B cell (primary cell): ENCODE results near the gene TMPRSS9. TPM values are rescaled to one million over a fixed set of nuclear protein-coding genes. Genes with fewer than 3 reads are reported as not detected.

Source experiments
- ATAC-seq: fragments of 200-7000 bp; cut with Tn5 transposase; one replicate; pipeline ENCODE4 v1.10.0; 2021; ENCODE audit warnings: low read depth, mild to moderate bottlenecking, moderate number of reproducible peaks, moderate library complexity
- CTCF ChIA-PET: fragments of 350-600 bp; sonication (Branson Sonifier 250); formaldehyde crosslinking; loops from one replicate; lab custom pipeline; 2021; ENCODE audit warnings: antibody characterized with exemption, inconsistent platforms; lab: Charles Lee
- POLR2A ChIA-PET: fragments of 350-600 bp; sonication (Branson Sonifier 250); formaldehyde crosslinking; loops from one replicate; lab custom pipeline; 2021; ENCODE audit warnings: antibody characterized with exemption; lab: Charles Lee
- DNase-seq: peaks from one replicate; pipeline ENCODE4 v3.0.0; 2013
- H2AFZ ChIP-seq: 2 replicates; pipeline ENCODE4 v1.6.1; 2012; ENCODE audit warnings: mild to moderate bottlenecking, low read depth, low read length; ENCODE audit not compliant: insufficient read depth, poor library complexity, severe bottlenecking
- H3K27ac ChIP-seq, 2 donors: 1 replicate in 1 of 2; 2 replicates in 1 of 2; pipeline ENCODE4 v1.5.1; 2012 to 2013; ENCODE audit warnings: low read length in 2 of 2, mild to moderate bottlenecking in 2 of 2, moderate library complexity in 1 of 2
- H3K27me3 ChIP-seq, 4 experiments: fragments of 200-600 bp in 1 of 4; sonication (generic) in 1 of 4; replicated peaks in 1 of 4; 1 replicate in 2 of 4; 2 replicates in 2 of 4; pipeline versions ENCODE4 v1.6.1 to v1.7.0; 2013 to 2016; ENCODE audit warnings: low read length in 3 of 4, mild to moderate bottlenecking in 2 of 4, mixed read lengths in 1 of 4, moderate library complexity in 1 of 4; ENCODE audit not compliant: insufficient read depth in 4 of 4, control insufficient read depth in 3 of 4; ENCODE audit errors: control extremely low read depth in 1 of 4
- H3K36me3 ChIP-seq, 2 experiments: replicated peaks in 1 of 2; 1 replicate in 1 of 2; 2 replicates in 1 of 2; pipeline versions ENCODE4 v1.6.1 to v1.7.1; 2013; ENCODE audit warnings: low read length in 1 of 2; ENCODE audit not compliant: insufficient read depth in 2 of 2, control insufficient read depth in 1 of 2; ENCODE audit errors: control extremely low read depth in 1 of 2, extremely low read depth in 1 of 2
- H3K4me1 ChIP-seq, 2 donors: fragments of 200-600 bp in 1 of 2; sonication (generic) in 1 of 2; 1 replicate in 1 of 2; 2 replicates in 1 of 2; pipeline versions ENCODE4 v1.5.1 to v1.6.1; 2013 to 2017; ENCODE audit warnings: low read length in 2 of 2; ENCODE audit not compliant: control insufficient read depth in 2 of 2, insufficient read depth in 2 of 2
- H3K4me2 ChIP-seq: replicated peaks from 2 replicates; pipeline ENCODE3; 2012; ENCODE audit warnings: mild to moderate bottlenecking, low read depth, low read length; ENCODE audit not compliant: poor library complexity, severe bottlenecking
- H3K4me3 ChIP-seq, 5 experiments: fragments of 200-600 bp in 1 of 5; sonication (generic) in 1 of 5; 1 replicate in 3 of 5; 2 replicates in 2 of 5; pipeline versions ENCODE4 v1.5.1 to v1.7.0; 2011 to 2016; ENCODE audit warnings: low read length in 4 of 5, mild to moderate bottlenecking in 4 of 5, low read depth in 2 of 5, control low read depth in 1 of 5, moderate library complexity in 1 of 5; ENCODE audit not compliant: insufficient read depth in 1 of 5; ENCODE audit errors: control extremely low read depth in 1 of 5, extremely low read depth in 1 of 5
- H3K79me2 ChIP-seq: fragments of 200-600 bp; sonication (generic); one replicate; pipeline ENCODE4 v1.6.0; 2016; ENCODE audit warnings: low read length; ENCODE audit not compliant: control insufficient read depth, insufficient read depth
- H3K9ac ChIP-seq: fragments of 200-600 bp; sonication (generic); 2 replicates; pipeline ENCODE4 v1.6.1; 2017; ENCODE audit warnings: mild to moderate bottlenecking, low read length, moderate library complexity
- H3K9me3 ChIP-seq, 3 donors: one replicate each; pipeline versions ENCODE4 v1.6.1 to v1.7.1; 2013; ENCODE audit warnings: low read length in 2 of 3; ENCODE audit not compliant: control insufficient read depth in 2 of 3, insufficient read depth in 1 of 3; ENCODE audit errors: control extremely low read depth in 1 of 3
- H4K20me1 ChIP-seq: 2 replicates; pipeline ENCODE4 v1.6.0; 2012; ENCODE audit warnings: mild to moderate bottlenecking, low read length; ENCODE audit not compliant: insufficient read depth, control insufficient read depth, poor library complexity, severe bottlenecking
- H3K27ac Mint-ChIP-seq: one replicate; pipeline ENCODE4 v1.8.0; 2021; ENCODE audit warnings: mixed read lengths
- H3K27me3 Mint-ChIP-seq: one replicate; pipeline ENCODE4 v1.8.0; 2021; ENCODE audit warnings: mixed read lengths
- H3K4me1 Mint-ChIP-seq: one replicate; pipeline ENCODE4 v1.8.0; 2021; ENCODE audit warnings: mixed read lengths
- H3K4me3 Mint-ChIP-seq: one replicate; pipeline ENCODE4 v1.8.0; 2021; ENCODE audit warnings: mixed read lengths
- H3K9me3 Mint-ChIP-seq: one replicate; pipeline ENCODE4 v1.8.0; 2022; ENCODE audit warnings: mixed read lengths; ENCODE audit not compliant: insufficient read depth
- CTCF ChIP-seq: fragments of 200-600 bp; IDR thresholded peaks from one replicate; pipeline ENCODE4 v1.8.0; 2022; ENCODE audit warnings: antibody characterized with exemption, mild to moderate bottlenecking
- EZH2 ChIP-seq: IDR thresholded peaks from 2 replicates; pipeline ENCODE4 v1.6.1; 2012; ENCODE audit warnings: borderline replicate concordance, low read depth, mild to moderate bottlenecking, moderate library complexity, low read length; ENCODE audit not compliant: insufficient read depth, poor library complexity, severe bottlenecking
- WGBS: methylation state at CpG from one replicate; pipeline ENCODE4 v1.1.5; 2013; ENCODE audit warnings: missing lambda C conversion rate; ENCODE audit not compliant: insufficient coverage; 5-methylcytosine and 5-hydroxymethylcytosine counted together
- intact Hi-C: fragments of 100-400 bp; cut with micrococcal nuclease; formaldehyde crosslinking; loops from one replicate; pipeline ENCODE4 v1.10.0; 2022
- polyA plus RNA-seq: library from polyadenylated mRNA; depleted of rRNA; stranded (reverse); fragments of >200 nt; gene quantifications from 2 replicates; pipeline ENCODE4 v1.2.3, GENCODE V29; 2012
- total RNA-seq, 2 donors: library from RNA; stranded (reverse); fragments of 120-200 nt in 1 of 2; gene quantifications; 1 replicate in 1 of 2; 2 replicates in 1 of 2; pipeline versions ENCODE4 v1.2.3 to v1.2.4, GENCODE V29; 2013 to 2022

The TMPRSS9 gene
- total and polyA plus RNA-seq, 2 donors (not counting 1 experiment from before 2014, with no cell fraction given), result not detected

DNA sequence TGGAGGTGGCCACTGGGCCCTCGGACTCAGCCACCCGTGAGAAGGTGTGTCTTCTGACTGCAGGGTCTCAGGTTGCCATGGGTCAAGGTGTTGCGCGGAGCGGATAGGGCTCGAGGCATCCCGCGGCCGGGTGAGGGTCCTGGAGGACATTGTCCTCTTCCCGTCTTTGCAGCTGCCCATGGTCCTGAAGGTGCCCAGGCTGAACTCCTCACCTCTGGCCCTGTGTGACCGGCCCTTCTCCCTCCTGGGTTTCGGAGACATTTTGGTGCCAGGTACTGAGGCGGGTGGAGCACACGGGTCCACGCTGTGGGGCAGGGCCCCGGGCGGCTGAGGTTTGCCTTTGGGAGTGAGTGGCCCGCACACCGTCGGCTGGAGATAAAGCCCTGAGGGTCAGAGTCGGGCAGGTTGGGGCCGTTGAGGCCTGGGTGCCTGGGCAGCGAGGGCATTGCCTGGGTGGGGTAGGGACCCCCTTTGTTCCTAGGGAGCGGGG is 15.6 kb upstream of the TMPRSS9 start:
- Mint-ChIP-seq H3K9me3 (no peaks in the 10 kb centered on the region), H3K4me3 (no peak overlapping the region), H3K27ac (no peak overlapping the region), H3K27me3 (no peaks in the 10 kb centered on the region), H3K4me1 (no peaks in the 10 kb centered on the region)
- Histone ChIP-seq H3K4me2 (no peak overlapping the region), H3K27ac (no peak overlapping the region), H4K20me1 (peaks cover 13% of the 10 kb centered on the region), H3K79me2 (no peaks in the 10 kb centered on the region), H3K9ac (no peak overlapping the region), H2AFZ (no peak overlapping the region), H3K4me1 (no peaks in the 10 kb centered on the region), H3K36me3 (peaks cover 0 to 49% of the 10 kb centered on the region in 2 experiments), H3K27me3 (no peaks in the 10 kb centered on the region), H3K4me3 (no peak overlapping the region), H3K9me3 (no peaks in the 10 kb centered on the region)
- intact Hi-C loops, result no loop called here
- POLR2A ChIA-PET, result no interaction called here
- DNase-seq, result no peak
- no peak for TF ChIP-seq EZH2
- TF ChIP-seq CTCF, result no peak
- CTCF ChIA-PET, result no interaction called here
- WGBS, result 98% methylated on average over 24 of the region's 24 CpGs
- no peak for ATAC-seq

GRCh38 chr19:2345076-2345475 is 15.0 kb upstream of the TMPRSS9 start:
- no peak overlapping the region for H2AFZ ChIP-seq
- no peak for ATAC-seq
- Mint-ChIP-seq H3K9me3 (no peaks in the 10 kb centered on the region), H3K27me3 (no peaks in the 10 kb centered on the region), H3K27ac (no peak overlapping the region), H3K4me3 (no peak overlapping the region), H3K4me1 (no peaks in the 10 kb centered on the region)
- peaks cover 7% of the 10 kb centered on the region for H4K20me1 ChIP-seq
- peaks cover 0 to 49% of the 10 kb centered on the region in 2 experiments for H3K36me3 ChIP-seq
- no peak for DNase-seq
- TF ChIP-seq CTCF (no peak), EZH2 (no peak)
- H3K4me1 ChIP-seq, result no peaks in the 10 kb centered on the region
- H3K9me3 ChIP-seq, result no peaks in the 10 kb centered on the region
- intact Hi-C loops, result no loop called here
- CTCF ChIA-PET, result no interaction called here
- H3K4me2 ChIP-seq, result no peak overlapping the region
- WGBS, result 97% methylated on average over 17 of the region's 17 CpGs
- H3K27me3 ChIP-seq, result no peaks in the 10 kb centered on the region
- no peaks in the 10 kb centered on the region for H3K79me2 ChIP-seq
- H3K4me3 ChIP-seq, result no peak overlapping the region
- POLR2A ChIA-PET, result no interaction called here
- no peak overlapping the region for H3K9ac ChIP-seq
- H3K27ac ChIP-seq, result no peak overlapping the region
